Body of pancreas (tissue), 4 donors: ENCODE data around the gene ALPG.
"Not testable (repeated sequence)": the region's sequence is repeated elsewhere in the genome, so short reads cannot be mapped to it uniquely, and the experiment has no call there.

ENCODE experiments used
- CTCF ChIP-seq, 7 experiments: fragments of 450-650 bp in 4 of 7; fragments of 200-600 bp in 3 of 7; sonication (generic) in 3 of 7; IDR thresholded peaks; one replicate each; pipeline ENCODE4 v1.5.1; 2016 to 2019; ENCODE audit warnings: antibody characterized with exemption in 7 of 7
- POLR2A ChIP-seq, 3 donors: fragments of 450-650 bp; IDR thresholded peaks; one replicate each; pipeline ENCODE4 v1.6.1; 2016; ENCODE audit warnings: antibody characterized with exemption in 3 of 3, mild to moderate bottlenecking in 2 of 3

- not testable (repeated sequence) for TF ChIP-seq CTCF, POLR2A (IDR thresholded peaks at IDR 0.05)
Measured at GRCh38 chr2:232408269-232408668, 1.6 kb downstream of the ALPG start.
